H1 (cell line): ENCODE data around the gene PTPN3. TPM values are rescaled to one million over a fixed set of nuclear protein-coding genes. Genes with fewer than 3 reads are reported as not detected.

Experiments used
- CTCF ChIA-PET: fragments of 300-600 bp; sonication (Branson Sonifier 250); formaldehyde crosslinking; loops from one replicate; lab custom pipeline; 2021; ENCODE audit not compliant: partially characterized antibody; lab: Charles Lee
- POLR2A ChIA-PET: fragments of 300-600 bp; sonication (Branson Sonifier 250); formaldehyde crosslinking; loops from one replicate; lab custom pipeline; 2021; ENCODE audit warnings: inconsistent platforms; ENCODE audit not compliant: partially characterized antibody; lab: Charles Lee
- DNase-seq, 2 experiments: peaks; one replicate each; pipeline versions ENCODE4 v3.0.0 to v3.0.0-alpha.2; 2010 to 2022; ENCODE audit warnings: low spot score in 2 of 2, low read depth in 1 of 2, mixed read lengths in 1 of 2
- FAIRE-seq: peaks from 2 replicates; lab custom pipeline; 2011; peaks lifted over from hg19 to GRCh38; lab: Jason Lieb, UNC
- H2AFZ ChIP-seq: 2 replicates; pipeline ENCODE4 v1.8.1; 2012; ENCODE audit warnings: low read length, inconsistent platforms
- H2AK5ac ChIP-seq: 2 replicates; pipeline ENCODE4 v1.6.1; 2013; ENCODE audit warnings: low read depth, low read length
- H2BK120ac ChIP-seq: replicated peaks from 2 replicates; pipeline ENCODE3; 2013; ENCODE audit warnings: low read depth, low read length, inconsistent platforms
- H2BK12ac ChIP-seq: 2 replicates; pipeline ENCODE4 v1.6.1; 2013; ENCODE audit warnings: low read depth, low read length
- H2BK15ac ChIP-seq: 2 replicates; pipeline ENCODE4 v1.6.1; 2013; ENCODE audit warnings: low read length
- H2BK20ac ChIP-seq: 2 replicates; pipeline ENCODE4 v1.6.1; 2013; ENCODE audit warnings: low read length
- H2BK5ac ChIP-seq: 2 replicates; pipeline ENCODE4 v1.6.1; 2013; ENCODE audit warnings: low read depth, low read length
- H3K14ac ChIP-seq: 2 replicates; pipeline ENCODE4 v1.6.1; 2013; ENCODE audit warnings: inconsistent platforms; ENCODE audit not compliant: insufficient read length
- H3K18ac ChIP-seq: 2 replicates; pipeline ENCODE4 v1.6.1; 2013; ENCODE audit warnings: low read length; ENCODE audit errors: extremely low read depth
- H3K23ac ChIP-seq: 2 replicates; pipeline ENCODE4 v1.6.1; 2013; ENCODE audit warnings: inconsistent platforms; ENCODE audit not compliant: insufficient read length
- H3K23me2 ChIP-seq: 2 replicates; pipeline ENCODE4 v1.6.1; 2013; ENCODE audit warnings: low read depth, low read length
- H3K27ac ChIP-seq: 2 replicates; pipeline ENCODE4 v1.6.1; 2011; ENCODE audit warnings: low read depth, low read length, inconsistent platforms
- H3K27me3 ChIP-seq, 4 experiments: replicated peaks in 1 of 4; 1 replicate in 1 of 4; 2 replicates in 3 of 4; pipeline versions ENCODE4 v1.6.1 to v1.8.1; 2011 to 2013; ENCODE audit warnings: low read length in 3 of 4, mild to moderate bottlenecking in 3 of 4, inconsistent platforms in 2 of 4, mixed read lengths in 2 of 4, moderate library complexity in 1 of 4; ENCODE audit not compliant: control insufficient read depth in 3 of 4, insufficient read depth in 3 of 4; ENCODE audit errors: extremely low read depth in 1 of 4
- H3K36me3 ChIP-seq, 4 experiments: 2 replicates each; pipeline versions ENCODE4 v1.6.1 to v1.8.1; 2011 to 2013; ENCODE audit warnings: mild to moderate bottlenecking in 4 of 4, low read length in 3 of 4, moderate library complexity in 2 of 4, control low read depth in 1 of 4, inconsistent platforms in 1 of 4; ENCODE audit not compliant: insufficient read depth in 4 of 4, control insufficient read depth in 2 of 4
- H3K4ac ChIP-seq: replicated peaks from 2 replicates; pipeline ENCODE3; 2013; ENCODE audit warnings: low read length, low read depth, mixed read lengths, inconsistent platforms; ENCODE audit not compliant: insufficient read length
- H3K4me1 ChIP-seq, 4 experiments: replicated peaks in 1 of 4; 1 replicate in 1 of 4; 2 replicates in 3 of 4; pipeline versions ENCODE4 v1.6.1 to v1.8.1; 2011 to 2013; ENCODE audit warnings: low read length in 3 of 4, inconsistent platforms in 2 of 4, mixed read lengths in 1 of 4; ENCODE audit not compliant: insufficient read depth in 4 of 4, control insufficient read depth in 3 of 4
- H3K4me2 ChIP-seq, 2 experiments: 2 replicates each; pipeline versions ENCODE4 v1.6.1 to v1.8.1; 2011 to 2013; ENCODE audit warnings: low read depth in 2 of 2, low read length in 2 of 2, control low read depth in 1 of 2, inconsistent platforms in 1 of 2, mild to moderate bottlenecking in 1 of 2; ENCODE audit not compliant: insufficient read depth in 1 of 2
- H3K4me3 ChIP-seq, 4 experiments: fragments of 200-600, 300-600 bp in 1 of 4; sonication (generic), shearing (Covaris generic), sonication (Bioruptor Twin) in 1 of 4; 2 replicates each; pipeline versions ENCODE4 v1.5.1 to v1.8.1; 2011 to 2016; ENCODE audit warnings: low read length in 4 of 4, low read depth in 3 of 4, control low read depth in 2 of 4, inconsistent platforms in 2 of 4, mild to moderate bottlenecking in 2 of 4, mixed read lengths in 1 of 4, moderate library complexity in 1 of 4; ENCODE audit not compliant: insufficient read depth in 2 of 4; ENCODE audit errors: extremely low read depth in 1 of 4
- H3K56ac ChIP-seq: replicated peaks from 2 replicates; pipeline ENCODE3; 2013; ENCODE audit warnings: low read depth, mild to moderate bottlenecking, mixed read lengths, low read length, inconsistent platforms; ENCODE audit not compliant: insufficient read length
- H3K79me1 ChIP-seq: 2 replicates; pipeline ENCODE4 v1.6.1; 2013; ENCODE audit warnings: low read depth, low read length, control low read depth
- H3K79me2 ChIP-seq, 2 experiments: 2 replicates each; pipeline versions ENCODE4 v1.6.1 to v1.8.1; 2012 to 2013; ENCODE audit warnings: low read length in 2 of 2, mild to moderate bottlenecking in 2 of 2, inconsistent platforms in 1 of 2; ENCODE audit not compliant: insufficient read depth in 2 of 2, control insufficient read depth in 1 of 2
- H3K9ac ChIP-seq, 4 experiments: replicated peaks in 1 of 4; 1 replicate in 1 of 4; 2 replicates in 3 of 4; pipeline versions ENCODE4 v1.6.1 to v1.8.1; 2011 to 2013; ENCODE audit warnings: low read depth in 3 of 4, low read length in 3 of 4, control low read depth in 2 of 4, mild to moderate bottlenecking in 2 of 4, moderate library complexity in 2 of 4, inconsistent platforms in 1 of 4; ENCODE audit errors: extremely low read depth in 1 of 4
- H3K9me3 ChIP-seq, 2 experiments: 2 replicates each; pipeline versions ENCODE4 v1.6.1 to v1.8.1; 2012 to 2013; ENCODE audit warnings: mild to moderate bottlenecking in 2 of 2, moderate library complexity in 2 of 2, control low read depth in 1 of 2, inconsistent platforms in 1 of 2, low read depth in 1 of 2, low read length in 1 of 2, mixed read lengths in 1 of 2; ENCODE audit not compliant: insufficient read depth in 2 of 2
- H4K20me1 ChIP-seq, 2 experiments: replicated peaks in 1 of 2; 2 replicates each; pipeline versions ENCODE3 to v1.8.1; 2011 to 2013; ENCODE audit warnings: inconsistent platforms in 2 of 2, low read length in 2 of 2, mild to moderate bottlenecking in 1 of 2; ENCODE audit not compliant: insufficient read depth in 2 of 2, control insufficient read depth in 1 of 2
- H4K5ac ChIP-seq: 2 replicates; pipeline ENCODE4 v1.6.1; 2013; ENCODE audit warnings: low read length, low read depth, mixed read lengths, inconsistent platforms; ENCODE audit not compliant: insufficient read length
- H4K8ac ChIP-seq: 2 replicates; pipeline ENCODE4 v1.8.0; 2013; ENCODE audit warnings: mild to moderate bottlenecking, moderate library complexity, low read length, inconsistent platforms; ENCODE audit not compliant: insufficient read depth; ENCODE audit errors: extremely low read depth
- H4K91ac ChIP-seq: replicated peaks from 2 replicates; pipeline ENCODE3; 2013; ENCODE audit warnings: low read length, mixed read lengths, inconsistent platforms; ENCODE audit not compliant: insufficient read length
- CEBPB ChIP-seq: IDR thresholded peaks from 2 replicates; pipeline ENCODE4 v1.6.1; 2012; ENCODE audit warnings: low read depth, low read length
- CTBP2 ChIP-seq: IDR thresholded peaks from 2 replicates; pipeline ENCODE4 v1.7.0; 2011; ENCODE audit warnings: borderline replicate concordance, mild to moderate bottlenecking, moderate library complexity, mixed read lengths, low read length; ENCODE audit not compliant: insufficient read depth, insufficient read length
- EZH2 ChIP-seq: fragments of 200-600 bp; sonication (generic); IDR thresholded peaks from 2 replicates; pipeline ENCODE4 v1.7.1; 2012; ENCODE audit warnings: low read depth, mild to moderate bottlenecking, moderate library complexity, low read length, inconsistent platforms; ENCODE audit not compliant: severe bottlenecking
- KDM4A ChIP-seq: IDR thresholded peaks from one replicate; pipeline ENCODE4 v1.7.1; 2012; ENCODE audit warnings: low read depth, mild to moderate bottlenecking, moderate library complexity, low read length, inconsistent platforms; ENCODE audit not compliant: severe bottlenecking
- NANOG ChIP-seq: IDR thresholded peaks from 2 replicates; pipeline ENCODE4 v1.6.1; 2011; ENCODE audit warnings: low read length, low read depth, mild to moderate bottlenecking, inconsistent platforms; ENCODE audit not compliant: insufficient read depth, poor library complexity, severe bottlenecking
- RBBP5 ChIP-seq: IDR thresholded peaks from 2 replicates; pipeline ENCODE4 v1.7.1; 2012; ENCODE audit warnings: low read depth, mild to moderate bottlenecking, inconsistent platforms, low read length, moderate library complexity, borderline replicate concordance
- RXRA ChIP-seq: IDR thresholded peaks from 2 replicates; pipeline ENCODE4 v1.6.1; 2011; ENCODE audit warnings: low read depth, mild to moderate bottlenecking, low read length, moderate library complexity; ENCODE audit not compliant: insufficient read depth
- SP1 ChIP-seq: IDR thresholded peaks from 2 replicates; pipeline ENCODE4 v1.6.1; 2011; ENCODE audit warnings: low read depth, low read length
- SRF ChIP-seq: IDR thresholded peaks from 2 replicates; pipeline ENCODE4 v1.6.1; 2011; ENCODE audit warnings: mild to moderate bottlenecking, low read depth, low read length, moderate library complexity
- SUZ12 ChIP-seq: fragments of 200-600 bp; sonication (generic); IDR thresholded peaks from 2 replicates; pipeline ENCODE4 v1.6.1; 2012; ENCODE audit warnings: mild to moderate bottlenecking, inconsistent platforms, low read length, moderate library complexity, mixed read lengths
- TBP ChIP-seq: IDR thresholded peaks from 2 replicates; pipeline ENCODE4 v1.6.1; 2011; ENCODE audit warnings: low read depth, low read length, improper control_type of control experiment
- TCF12 ChIP-seq: IDR thresholded peaks from 2 replicates; pipeline ENCODE4 v1.6.1; 2011; ENCODE audit warnings: low read depth, mild to moderate bottlenecking, low read length
- YY1 ChIP-seq: IDR thresholded peaks from 2 replicates; pipeline ENCODE4 v1.6.1; 2011; ENCODE audit warnings: low read depth, mild to moderate bottlenecking, low read length
- WGBS, 2 experiments: shearing (Covaris generic) in 1 of 2; methylation state at CpG; one replicate each; pipeline versions ENCODE4 v1.1.6 to v1.1.7; 2013 to 2015; ENCODE audit warnings: low lambda C conversion rate in 2 of 2, mixed read lengths in 2 of 2, inconsistent platforms in 1 of 2, low coverage in 1 of 2, missing lambda C conversion rate in 1 of 2; ENCODE audit not compliant: insufficient replicate concordance in 2 of 2, insufficient coverage in 1 of 2, insufficient read length in 1 of 2; ENCODE audit errors: extremely low coverage in 1 of 2, missing lambda C conversion rate in 1 of 2; 5-methylcytosine and 5-hydroxymethylcytosine counted together
- polyA plus RNA-seq, 7 experiments: library from polyadenylated mRNA; depleted of rRNA in 3 of 7; stranded (reverse) in 5 of 7; unstranded in 2 of 7; fragments of >200 nt in 5 of 7; fragments of 200-250 nt in 2 of 7; gene quantifications; 1 replicate in 5 of 7; 2 replicates in 1 of 7; 4 replicates in 1 of 7; pipeline versions ENCODE4 v1.2.1 to v1.2.3, GENCODE V29; 2011 to 2013; ENCODE audit warnings: missing spikeins in 2 of 7, mixed read lengths in 2 of 7
- total RNA-seq: library from RNA; stranded (reverse); fragmentation: NEBNext Ultra II Directional; extraction: Animal tissue kit (Norgen Biotek cat#: 25700); gene quantifications from 2 replicates; pipeline ENCODE4 v1.2.1, GENCODE V29; 2021
- TF ChIP-seq, protein P1 (sequence below): IDR thresholded peaks from 2 replicates; pipeline ENCODE4 v1.6.1; 2011; ENCODE audit warnings: low read depth, mild to moderate bottlenecking, low read length; ENCODE audit not compliant: insufficient read depth

The PTPN3 gene
- total and polyA plus RNA-seq, 2 of the 8 experiments (the other 6 are each of a cell fraction or from before 2014, with no cell fraction given) = 2.9 to 3.7 TPM

GRCh38 chr9:109351032-109351431 is 147.1 kb downstream of the PTPN3 start:
- no peak overlapping the region for H3K9ac ChIP-seq
- H3K4me2 ChIP-seq = no peak overlapping the region
- H3K14ac ChIP-seq = no peak overlapping the region
- no peak overlapping the region for H3K23ac ChIP-seq
- H2BK12ac ChIP-seq = no peak overlapping the region
- no peaks in the 10 kb centered on the region for H3K23me2 ChIP-seq
- no peak overlapping the region for H3K27ac ChIP-seq
- no peaks in the 10 kb centered on the region for H3K9me3 ChIP-seq
- H2BK120ac ChIP-seq = no peak overlapping the region
- H4K8ac ChIP-seq = no peak overlapping the region
- H3K79me2 ChIP-seq = no peaks in the 10 kb centered on the region
- 81% methylated on average over 5 of the region's 5 CpGs; no CpG with 5 or more reads in 1 of the 2 experiments for WGBS, 2 experiments
- FAIRE-seq (no peak), DNase-seq (no peak)
- no peak overlapping the region for H2AFZ ChIP-seq
- no peaks in the 10 kb centered on the region for H3K79me1 ChIP-seq
- no peaks in the 10 kb centered on the region for H4K20me1 ChIP-seq
- TF ChIP-seq RBBP5 (no peak), RXRA (no peak), SRF (no peak), CEBPB (no peak), KDM4A (no peak), SP1 (no peak), YY1 (no peak), EZH2 (no peak), CTBP2 (no peak), SUZ12 (no peak), TBP (no peak), TCF12 (no peak), NANOG (no peak)
- TF ChIP-seq, protein P1, sequence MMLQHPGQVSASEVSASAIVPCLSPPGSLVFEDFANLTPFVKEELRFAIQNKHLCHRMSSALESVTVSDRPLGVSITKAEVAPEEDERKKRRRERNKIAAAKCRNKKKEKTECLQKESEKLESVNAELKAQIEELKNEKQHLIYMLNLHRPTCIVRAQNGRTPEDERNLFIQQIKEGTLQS = no peak
- CTCF ChIA-PET = interaction anchor here (1.0 to 1.6 kb wide), 5 partner anchors 14 to 168 kb away, joined by 3 to 6 read pairs (median 4); no protein-coding TSS in a partner anchor
- no peak overlapping the region for H4K91ac ChIP-seq
- H3K4me1 ChIP-seq = no peaks in the 10 kb centered on the region
- H3K56ac ChIP-seq = no peak overlapping the region
- H3K18ac ChIP-seq = no peak overlapping the region
- H2AK5ac ChIP-seq = no peak overlapping the region
- H2BK20ac ChIP-seq = no peak overlapping the region
- no peaks in the 10 kb centered on the region for H3K27me3 ChIP-seq
- no peak overlapping the region for H4K5ac ChIP-seq
- no peak overlapping the region for H2BK5ac ChIP-seq
- H3K4me3 ChIP-seq = no peak overlapping the region
- H3K4ac ChIP-seq = no peak overlapping the region
- H2BK15ac ChIP-seq = no peak overlapping the region
- POLR2A ChIA-PET = no interaction called here
- H3K36me3 ChIP-seq = no peaks in the 10 kb centered on the region
